T-helper 1 cell treated with Interleukin-12 subunit alpha and Interleukin-12 subunit beta and Interleukin-4 antibody, amounts not matched to agents 30 ng/mL and 1 ng/mL, for 36 hours (primary cell): ENCODE results near the gene ACVR1B. TPM values are rescaled to one million over a fixed set of nuclear protein-coding genes. Genes with fewer than 3 reads are reported as not detected.

Experiments used
- intact Hi-C: fragments of 100-400 bp; cut with micrococcal nuclease; formaldehyde crosslinking; loops from one replicate; pipeline ENCODE4 v1.15.1; 2024
- total RNA-seq: library from RNA; stranded (reverse); gene quantifications from 2 replicates; pipeline ENCODE4 v1.2.3, GENCODE V29; 2022

Gene ACVR1B
- 4.7 and 6.3 TPM in 2 replicates for total RNA-seq

- intact Hi-C loops = loop anchor here (1.0 to 10.0 kb wide), 6 partner anchors 20 to 927 kb away; partner anchors contain the start of genes SLC11A2 and TAMALIN
Measured at GRCh38 chr12:51951199-51951842, at the start of gene ACVR1B. Gene ACVR1B, plus strand, starts transcription at chr12:51951699. Its CDS starts 45 bp downstream, at chr12:51951744.

GRCh38 chr12:51901881-51902280, 49.6 kb upstream of the ACVR1B start:
- intact Hi-C loops = no loop called here

- intact Hi-C loops = no loop called here
Measured at GRCh38 chr12:51904951-51905470, 46.5 kb upstream of the ACVR1B start.

GRCh38 chr12:51905471-51906429, 45.7 kb upstream of the ACVR1B start:
- intact Hi-C loops = no loop called here

- intact Hi-C loops = no loop called here
Measured at GRCh38 chr12:51906430-51907082, 44.9 kb upstream of the ACVR1B start.

- intact Hi-C loops = no loop called here
Measured at GRCh38 chr12:51907083-51907855, 44.2 kb upstream of the ACVR1B start, which contains the start of gene ACVRL1. Gene ACVRL1, plus strand, starts transcription at chr12:51907504. Its CDS starts 4,971 bp downstream, at chr12:51912475.

- intact Hi-C loops = no loop called here
Measured at GRCh38 chr12:51907856-51908425, 43.6 kb upstream of the ACVR1B start.

GRCh38 chr12:51908876-51909592, 42.5 kb upstream of the ACVR1B start:
- intact Hi-C loops = no loop called here

GRCh38 chr12:51910168-51910567, 41.3 kb upstream of the ACVR1B start:
- intact Hi-C loops = no loop called here

GRCh38 chr12:51910691-51911090, 40.8 kb upstream of the ACVR1B start:
- intact Hi-C loops = no loop called here

- intact Hi-C loops = no loop called here
Measured at GRCh38 chr12:51911307-51911706, 40.2 kb upstream of the ACVR1B start.

GRCh38 chr12:51911788-51912711, 39.4 kb upstream of the ACVR1B start:
- intact Hi-C loops = no loop called here

GRCh38 chr12:51913071-51914033, 38.1 kb upstream of the ACVR1B start:
- intact Hi-C loops = no loop called here

- intact Hi-C loops = no loop called here
Measured at GRCh38 chr12:51914034-51914923, 37.2 kb upstream of the ACVR1B start.

GRCh38 chr12:51915003-51915625, 36.4 kb upstream of the ACVR1B start:
- intact Hi-C loops = no loop called here

- intact Hi-C loops = no loop called here
Measured at GRCh38 chr12:51915951-51916350, 35.5 kb upstream of the ACVR1B start.
